Neural progenitor cell (in vitro differentiated cells): Measurements from ENCODE around the gene ARID5B.

Experiments used
- EZH2 ChIP-seq: fragments of 200-600 bp; sonication (generic); IDR thresholded peaks from 2 replicates; pipeline ENCODE4 v1.6.1; 2017; ENCODE audit warnings: antibody characterized with exemption, mild to moderate bottlenecking, moderate library complexity
- EZH2phosphoT487 ChIP-seq: fragments of 200-600 bp; sonication (generic); IDR thresholded peaks from 2 replicates; pipeline ENCODE4 v1.6.1; 2017; ENCODE audit warnings: antibody characterized with exemption
- TF ChIP-seq, protein P1 (sequence below): fragments of 200-600 bp; sonication (generic); IDR thresholded peaks from 2 replicates; pipeline ENCODE4 v1.5.1; 2017; ENCODE audit warnings: antibody characterized with exemption, mild to moderate bottlenecking

DNA sequence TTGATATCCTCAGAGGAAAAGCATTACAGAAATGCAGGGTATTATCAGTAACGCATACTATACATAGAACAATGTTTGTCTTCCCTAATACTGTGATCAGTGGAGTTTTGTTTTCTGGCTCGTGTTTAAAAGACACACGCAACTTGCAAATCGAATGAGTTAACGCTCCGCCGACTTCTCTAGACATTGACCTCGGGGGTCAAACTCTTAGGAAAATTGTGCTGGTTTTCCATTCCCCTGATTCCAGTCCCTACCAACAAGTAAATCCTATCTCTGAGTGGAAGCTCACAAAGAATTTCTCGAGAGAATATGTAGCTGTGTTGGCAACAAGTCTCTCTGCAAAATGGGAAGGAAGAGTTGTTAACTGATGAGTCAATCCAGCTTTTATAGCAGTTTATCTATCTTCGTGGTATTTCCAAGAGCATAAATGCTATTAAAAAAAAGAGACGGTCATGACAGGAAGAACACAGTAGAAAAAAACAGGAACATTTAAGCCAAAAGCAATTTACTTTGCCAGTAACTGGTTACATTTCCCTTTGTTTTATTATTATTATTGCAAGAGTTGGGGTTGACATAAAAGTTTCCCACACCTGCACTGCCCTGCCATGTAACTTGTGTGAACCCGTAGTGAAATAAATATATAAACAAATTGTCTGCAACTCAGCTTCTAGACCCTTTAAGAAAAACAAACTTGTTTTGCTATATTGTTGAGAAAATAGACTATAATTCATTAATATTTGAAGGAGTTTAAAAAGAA lies 144.4 kb downstream of the ARID5B start:
- TF ChIP-seq, protein P1, sequence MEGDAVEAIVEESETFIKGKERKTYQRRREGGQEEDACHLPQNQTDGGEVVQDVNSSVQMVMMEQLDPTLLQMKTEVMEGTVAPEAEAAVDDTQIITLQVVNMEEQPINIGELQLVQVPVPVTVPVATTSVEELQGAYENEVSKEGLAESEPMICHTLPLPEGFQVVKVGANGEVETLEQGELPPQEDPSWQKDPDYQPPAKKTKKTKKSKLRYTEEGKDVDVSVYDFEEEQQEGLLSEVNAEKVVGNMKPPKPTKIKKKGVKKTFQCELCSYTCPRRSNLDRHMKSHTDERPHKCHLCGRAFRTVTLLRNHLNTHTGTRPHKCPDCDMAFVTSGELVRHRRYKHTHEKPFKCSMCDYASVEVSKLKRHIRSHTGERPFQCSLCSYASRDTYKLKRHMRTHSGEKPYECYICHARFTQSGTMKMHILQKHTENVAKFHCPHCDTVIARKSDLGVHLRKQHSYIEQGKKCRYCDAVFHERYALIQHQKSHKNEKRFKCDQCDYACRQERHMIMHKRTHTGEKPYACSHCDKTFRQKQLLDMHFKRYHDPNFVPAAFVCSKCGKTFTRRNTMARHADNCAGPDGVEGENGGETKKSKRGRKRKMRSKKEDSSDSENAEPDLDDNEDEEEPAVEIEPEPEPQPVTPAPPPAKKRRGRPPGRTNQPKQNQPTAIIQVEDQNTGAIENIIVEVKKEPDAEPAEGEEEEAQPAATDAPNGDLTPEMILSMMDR, result no peak
- TF ChIP-seq EZH2 (no peak), EZH2phosphoT487 (no peak)
